Panc1 (cell line): ENCODE measurements around the gene GRHL3. TPM values are rescaled to one million over a fixed set of nuclear protein-coding genes. Genes with fewer than 3 reads are reported as not detected.

Experiments
- ATAC-seq: fragments of 200-7000 bp; cut with Tn5 transposase; 2 replicates; pipeline ENCODE4 v1.9.1; 2020; ENCODE audit warnings: mild to moderate bottlenecking, moderate library complexity
- BruUV-seq: library from RNA; stranded (reverse); fragments of 400-500 nt; replicated peaks from 2 replicates; lab custom pipeline; 2021; lab: Mats Ljungman, UMichigan
- CTCF ChIA-PET: fragments of 300-600 bp; sonication (Branson Sonifier 250); formaldehyde crosslinking; loops from one replicate; lab custom pipeline; 2022; ENCODE audit warnings: antibody characterized with exemption; lab: Charles Lee
- POLR2A ChIA-PET: fragments of 300-600 bp; sonication (Branson Sonifier 250); formaldehyde crosslinking; loops from one replicate; lab custom pipeline; 2022; ENCODE audit warnings: antibody characterized with exemption; lab: Charles Lee
- DNase-seq: peaks from one replicate; pipeline ENCODE4 v3.0.0-alpha.2; 2010; ENCODE audit warnings: low read depth, low spot score
- H3K27ac ChIP-seq: 2 replicates; pipeline ENCODE4 v1.5.1; 2011; ENCODE audit warnings: mild to moderate bottlenecking, low read length, inconsistent platforms
- H3K27me3 ChIP-seq: fragments of 200-500 bp; sonication (Bioruptor generic); 2 replicates; pipeline ENCODE4 v1.6.0; 2014; ENCODE audit warnings: low read length, inconsistent platforms; ENCODE audit not compliant: control insufficient read depth, insufficient read depth
- H3K36me3 ChIP-seq: fragments of 200-500 bp; sonication (Bioruptor generic); 2 replicates; pipeline ENCODE4 v1.5.1; 2014; ENCODE audit warnings: inconsistent platforms, mild to moderate bottlenecking, low read length, moderate library complexity; ENCODE audit not compliant: control insufficient read depth, insufficient read depth
- H3K4me1 ChIP-seq: 2 replicates; pipeline ENCODE4 v1.5.1; 2011; ENCODE audit warnings: inconsistent platforms, mild to moderate bottlenecking, low read length, moderate library complexity; ENCODE audit not compliant: control insufficient read depth, insufficient read depth
- H3K4me3 ChIP-seq, 2 experiments: 2 replicates each; pipeline ENCODE4 v1.5.1; 2011 to 2012; ENCODE audit warnings: low read depth in 2 of 2, low read length in 2 of 2, mild to moderate bottlenecking in 2 of 2, inconsistent platforms in 1 of 2, moderate library complexity in 1 of 2
- H3K9me3 ChIP-seq: fragments of 200-500 bp; sonication (Bioruptor generic); 2 replicates; pipeline ENCODE4 v1.5.1; 2014; ENCODE audit warnings: low read depth, mild to moderate bottlenecking, inconsistent platforms, low read length, moderate library complexity; ENCODE audit not compliant: control insufficient read depth, insufficient read depth
- POLR2AphosphoS5 ChIP-seq: IDR thresholded peaks from 2 replicates; pipeline ENCODE4 v1.6.1; 2012; ENCODE audit warnings: mild to moderate bottlenecking, low read depth, low read length, moderate library complexity
- SIN3A ChIP-seq: IDR thresholded peaks from 2 replicates; pipeline ENCODE4 v1.6.1; 2012; ENCODE audit warnings: low read depth, mild to moderate bottlenecking, low read length, moderate library complexity, borderline replicate concordance; ENCODE audit not compliant: insufficient read depth
- TCF7L2 ChIP-seq: IDR thresholded peaks from 2 replicates; pipeline ENCODE4 v1.6.1; 2011; ENCODE audit warnings: mild to moderate bottlenecking, low read depth, low read length, inconsistent platforms
- in situ Hi-C: cut with HindIII; loops from 2 replicates; pipeline ENCODE4 v1.10.0; 2016; ENCODE audit warnings: low sequenced_read_pairs, low pct_unique_long_range_greater_than_20kb
- intact Hi-C: fragments of 100-400 bp; cut with micrococcal nuclease; formaldehyde crosslinking; loops from one replicate; pipeline ENCODE4 v1.10.0; 2022; ENCODE audit not compliant: unreplicated experiment
- total RNA-seq: library from RNA; stranded (reverse); gene quantifications from one replicate; pipeline ENCODE4 v1.2.1, GENCODE V29; 2021; ENCODE audit not compliant: unreplicated experiment
- TF ChIP-seq, protein P1 (sequence below), 2 experiments: IDR thresholded peaks; 2 replicates each; pipeline ENCODE4 v1.6.1; 2011 to 2012; ENCODE audit warnings: low read depth in 2 of 2, control low read depth in 1 of 2, low read length in 1 of 2, mild to moderate bottlenecking in 1 of 2, moderate library complexity in 1 of 2; ENCODE audit not compliant: insufficient read depth in 1 of 2
- TF ChIP-seq, protein P2 (sequence below): fragments of 450-650 bp; IDR thresholded peaks from 2 replicates; pipeline ENCODE4 v1.5.1; 2017; ENCODE audit warnings: mild to moderate bottlenecking

GRHL3 gene
- total RNA-seq, 1 experiment from 2014 or later, result 16.7 TPM

- CTCF ChIA-PET, result no interaction called here
- POLR2A ChIA-PET, result no interaction called here
- Histone ChIP-seq H3K27ac (no peak overlapping the region), H3K9me3 (no peaks in the 10 kb centered on the region), H3K4me3 (no peak overlapping the region), H3K4me1 (no peaks in the 10 kb centered on the region), H3K36me3 (no peaks in the 10 kb centered on the region), H3K27me3 (no peaks in the 10 kb centered on the region)
- no TSS peak for BruUV-seq
- DNase-seq, result no peak
- ATAC-seq, result no peak
- TF ChIP-seq, protein P1, sequence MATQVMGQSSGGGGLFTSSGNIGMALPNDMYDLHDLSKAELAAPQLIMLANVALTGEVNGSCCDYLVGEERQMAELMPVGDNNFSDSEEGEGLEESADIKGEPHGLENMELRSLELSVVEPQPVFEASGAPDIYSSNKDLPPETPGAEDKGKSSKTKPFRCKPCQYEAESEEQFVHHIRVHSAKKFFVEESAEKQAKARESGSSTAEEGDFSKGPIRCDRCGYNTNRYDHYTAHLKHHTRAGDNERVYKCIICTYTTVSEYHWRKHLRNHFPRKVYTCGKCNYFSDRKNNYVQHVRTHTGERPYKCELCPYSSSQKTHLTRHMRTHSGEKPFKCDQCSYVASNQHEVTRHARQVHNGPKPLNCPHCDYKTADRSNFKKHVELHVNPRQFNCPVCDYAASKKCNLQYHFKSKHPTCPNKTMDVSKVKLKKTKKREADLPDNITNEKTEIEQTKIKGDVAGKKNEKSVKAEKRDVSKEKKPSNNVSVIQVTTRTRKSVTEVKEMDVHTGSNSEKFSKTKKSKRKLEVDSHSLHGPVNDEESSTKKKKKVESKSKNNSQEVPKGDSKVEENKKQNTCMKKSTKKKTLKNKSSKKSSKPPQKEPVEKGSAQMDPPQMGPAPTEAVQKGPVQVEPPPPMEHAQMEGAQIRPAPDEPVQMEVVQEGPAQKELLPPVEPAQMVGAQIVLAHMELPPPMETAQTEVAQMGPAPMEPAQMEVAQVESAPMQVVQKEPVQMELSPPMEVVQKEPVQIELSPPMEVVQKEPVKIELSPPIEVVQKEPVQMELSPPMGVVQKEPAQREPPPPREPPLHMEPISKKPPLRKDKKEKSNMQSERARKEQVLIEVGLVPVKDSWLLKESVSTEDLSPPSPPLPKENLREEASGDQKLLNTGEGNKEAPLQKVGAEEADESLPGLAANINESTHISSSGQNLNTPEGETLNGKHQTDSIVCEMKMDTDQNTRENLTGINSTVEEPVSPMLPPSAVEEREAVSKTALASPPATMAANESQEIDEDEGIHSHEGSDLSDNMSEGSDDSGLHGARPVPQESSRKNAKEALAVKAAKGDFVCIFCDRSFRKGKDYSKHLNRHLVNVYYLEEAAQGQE (IDR thresholded peaks at IDR 0.05; ENCODE audit: insufficient read depth in 1 of 2, low read depth in 2 of 2, low read length in 1 of 2), result no peak
- TF ChIP-seq TCF7L2 (no peak), POLR2AphosphoS5 (no peak), SIN3A (no peak)
- TF ChIP-seq, protein P2, sequence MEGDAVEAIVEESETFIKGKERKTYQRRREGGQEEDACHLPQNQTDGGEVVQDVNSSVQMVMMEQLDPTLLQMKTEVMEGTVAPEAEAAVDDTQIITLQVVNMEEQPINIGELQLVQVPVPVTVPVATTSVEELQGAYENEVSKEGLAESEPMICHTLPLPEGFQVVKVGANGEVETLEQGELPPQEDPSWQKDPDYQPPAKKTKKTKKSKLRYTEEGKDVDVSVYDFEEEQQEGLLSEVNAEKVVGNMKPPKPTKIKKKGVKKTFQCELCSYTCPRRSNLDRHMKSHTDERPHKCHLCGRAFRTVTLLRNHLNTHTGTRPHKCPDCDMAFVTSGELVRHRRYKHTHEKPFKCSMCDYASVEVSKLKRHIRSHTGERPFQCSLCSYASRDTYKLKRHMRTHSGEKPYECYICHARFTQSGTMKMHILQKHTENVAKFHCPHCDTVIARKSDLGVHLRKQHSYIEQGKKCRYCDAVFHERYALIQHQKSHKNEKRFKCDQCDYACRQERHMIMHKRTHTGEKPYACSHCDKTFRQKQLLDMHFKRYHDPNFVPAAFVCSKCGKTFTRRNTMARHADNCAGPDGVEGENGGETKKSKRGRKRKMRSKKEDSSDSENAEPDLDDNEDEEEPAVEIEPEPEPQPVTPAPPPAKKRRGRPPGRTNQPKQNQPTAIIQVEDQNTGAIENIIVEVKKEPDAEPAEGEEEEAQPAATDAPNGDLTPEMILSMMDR, result no peak
- in situ Hi-C loops, result no loop called here
- intact Hi-C loops, result no loop called here
Measured at GRCh38 chr1:24357038-24357437, 37.9 kb downstream of the GRHL3 start.

DNA sequence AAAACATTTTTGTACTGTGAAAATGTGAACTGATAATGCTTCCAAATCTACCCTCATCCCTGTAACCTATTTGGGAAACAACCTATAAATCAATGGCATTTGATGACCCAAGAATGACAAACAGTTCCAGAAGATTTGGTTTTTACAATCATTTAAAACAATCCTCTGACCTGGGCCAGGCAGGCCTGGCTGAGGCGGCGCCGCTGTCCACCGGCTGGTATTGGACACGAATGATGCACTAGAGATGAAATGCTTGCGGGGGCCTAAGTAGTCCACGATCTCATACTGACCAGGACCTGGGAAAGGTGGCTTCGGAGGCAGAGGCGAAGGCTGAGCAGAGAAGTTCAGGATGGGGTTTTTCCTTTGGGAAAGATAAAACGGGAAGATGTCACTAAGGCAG, 41.5 kb downstream of the GRHL3 start:
- H3K4me1 ChIP-seq, result peaks cover 19% of the 10 kb centered on the region
- CTCF ChIA-PET, result no interaction called here
- BruUV-seq, result no TSS peak
- intact Hi-C loops, result no loop called here
- DNase-seq (no peak), ATAC-seq (no peak)
- H3K27ac ChIP-seq, result no peak overlapping the region
- POLR2A ChIA-PET, result no interaction called here
- in situ Hi-C loops, result no loop called here
- no peaks in the 10 kb centered on the region for H3K27me3 ChIP-seq
- TF ChIP-seq, protein P2, result no peak
- TF ChIP-seq POLR2AphosphoS5, result no peak
- TF ChIP-seq, protein P1 (IDR thresholded peaks at IDR 0.05; ENCODE audit: insufficient read depth in 1 of 2, low read depth in 2 of 2, low read length in 1 of 2), result no peak
- no peak for TF ChIP-seq TCF7L2
- no peak for TF ChIP-seq SIN3A
- no peaks in the 10 kb centered on the region for H3K36me3 ChIP-seq
- H3K4me3 ChIP-seq, result no peak overlapping the region
- H3K9me3 ChIP-seq, result no peaks in the 10 kb centered on the region
